MM.1S (cell line): ENCODE measurements around the gene MYCL.

Experiments used
- EZH2phosphoT487 ChIP-seq: fragments of 300-600 bp; sonication (generic); IDR thresholded peaks from 2 replicates; pipeline ENCODE4 v1.6.1; 2018; ENCODE audit warnings: antibody characterized with exemption, low read length
- TF ChIP-seq, protein P1 (sequence below): fragments of 300-600 bp; sonication (generic); IDR thresholded peaks from 2 replicates; pipeline ENCODE4 v1.5.1; 2016; ENCODE audit warnings: antibody characterized with exemption, low read length, mixed read lengths

DNA sequence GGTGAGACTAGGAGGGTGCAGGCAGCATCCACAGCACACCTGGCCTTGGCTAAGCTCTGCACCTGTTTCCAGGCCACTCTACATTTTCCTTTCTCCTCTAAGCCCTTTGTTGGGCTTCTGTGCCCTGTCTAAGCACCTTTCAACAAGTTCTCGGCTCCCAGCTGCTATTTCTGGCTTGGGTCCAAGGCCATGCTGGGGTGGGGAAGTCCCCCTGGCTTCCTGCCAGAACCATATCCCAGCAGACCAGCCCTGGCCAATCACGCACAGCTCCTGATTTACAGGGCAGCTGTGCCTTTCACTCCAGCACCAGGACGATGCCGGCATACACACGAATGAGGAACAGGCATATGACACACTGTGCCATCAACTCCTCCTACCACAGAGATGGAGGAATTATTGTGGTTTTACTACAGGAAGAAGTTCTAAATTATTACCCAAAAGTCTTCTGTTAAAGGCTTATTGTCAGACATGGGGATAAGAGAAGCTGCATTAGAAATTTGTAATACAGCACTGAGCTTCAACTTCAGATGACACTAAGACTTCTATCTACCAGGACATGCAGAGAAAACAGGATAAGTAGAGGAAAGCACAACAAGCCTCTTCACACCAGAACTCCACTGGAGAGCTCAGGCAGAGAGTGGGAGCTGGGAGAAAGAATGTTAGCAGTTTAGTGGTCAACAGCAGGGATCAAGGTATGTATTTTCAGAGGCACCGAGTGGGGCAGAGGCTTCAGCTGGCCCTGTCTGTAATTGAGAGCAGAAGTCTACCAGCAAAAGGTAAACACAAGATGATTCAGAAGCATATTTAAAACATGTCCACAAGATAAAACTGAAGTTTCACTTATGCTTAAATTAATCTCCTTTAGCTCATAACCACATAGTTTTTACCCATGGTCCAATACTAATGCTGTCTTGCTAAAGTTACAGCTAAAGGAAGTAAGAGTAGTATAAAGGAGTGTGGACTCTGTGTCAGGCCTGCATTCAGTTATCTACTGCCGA is 55.8 kb downstream of the MYCL start:
- TF ChIP-seq, protein P1, sequence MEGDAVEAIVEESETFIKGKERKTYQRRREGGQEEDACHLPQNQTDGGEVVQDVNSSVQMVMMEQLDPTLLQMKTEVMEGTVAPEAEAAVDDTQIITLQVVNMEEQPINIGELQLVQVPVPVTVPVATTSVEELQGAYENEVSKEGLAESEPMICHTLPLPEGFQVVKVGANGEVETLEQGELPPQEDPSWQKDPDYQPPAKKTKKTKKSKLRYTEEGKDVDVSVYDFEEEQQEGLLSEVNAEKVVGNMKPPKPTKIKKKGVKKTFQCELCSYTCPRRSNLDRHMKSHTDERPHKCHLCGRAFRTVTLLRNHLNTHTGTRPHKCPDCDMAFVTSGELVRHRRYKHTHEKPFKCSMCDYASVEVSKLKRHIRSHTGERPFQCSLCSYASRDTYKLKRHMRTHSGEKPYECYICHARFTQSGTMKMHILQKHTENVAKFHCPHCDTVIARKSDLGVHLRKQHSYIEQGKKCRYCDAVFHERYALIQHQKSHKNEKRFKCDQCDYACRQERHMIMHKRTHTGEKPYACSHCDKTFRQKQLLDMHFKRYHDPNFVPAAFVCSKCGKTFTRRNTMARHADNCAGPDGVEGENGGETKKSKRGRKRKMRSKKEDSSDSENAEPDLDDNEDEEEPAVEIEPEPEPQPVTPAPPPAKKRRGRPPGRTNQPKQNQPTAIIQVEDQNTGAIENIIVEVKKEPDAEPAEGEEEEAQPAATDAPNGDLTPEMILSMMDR: no peak
- no peak for TF ChIP-seq EZH2phosphoT487
